Metanephros (tissue), 2 donors: ENCODE measurements around the gene KIF3C. TPM values are rescaled to one million over a fixed set of nuclear protein-coding genes. Genes with fewer than 3 reads are reported as not detected.

Experiments used
- small RNA-seq: library from RNA; depleted of rRNA; stranded (forward); fragments of <200 nt; gene quantifications from one replicate; pipeline ENCODE3, GENCODE V24; 2014; ENCODE audit warnings: low replicate concordance
- total RNA-seq: library from RNA; depleted of rRNA; stranded (reverse); fragments of >200 nt; gene quantifications from one replicate; pipeline ENCODE4 v1.2.3, GENCODE V29; 2014

The KIF3C gene
- total RNA-seq, result 9.2 TPM

DNA sequence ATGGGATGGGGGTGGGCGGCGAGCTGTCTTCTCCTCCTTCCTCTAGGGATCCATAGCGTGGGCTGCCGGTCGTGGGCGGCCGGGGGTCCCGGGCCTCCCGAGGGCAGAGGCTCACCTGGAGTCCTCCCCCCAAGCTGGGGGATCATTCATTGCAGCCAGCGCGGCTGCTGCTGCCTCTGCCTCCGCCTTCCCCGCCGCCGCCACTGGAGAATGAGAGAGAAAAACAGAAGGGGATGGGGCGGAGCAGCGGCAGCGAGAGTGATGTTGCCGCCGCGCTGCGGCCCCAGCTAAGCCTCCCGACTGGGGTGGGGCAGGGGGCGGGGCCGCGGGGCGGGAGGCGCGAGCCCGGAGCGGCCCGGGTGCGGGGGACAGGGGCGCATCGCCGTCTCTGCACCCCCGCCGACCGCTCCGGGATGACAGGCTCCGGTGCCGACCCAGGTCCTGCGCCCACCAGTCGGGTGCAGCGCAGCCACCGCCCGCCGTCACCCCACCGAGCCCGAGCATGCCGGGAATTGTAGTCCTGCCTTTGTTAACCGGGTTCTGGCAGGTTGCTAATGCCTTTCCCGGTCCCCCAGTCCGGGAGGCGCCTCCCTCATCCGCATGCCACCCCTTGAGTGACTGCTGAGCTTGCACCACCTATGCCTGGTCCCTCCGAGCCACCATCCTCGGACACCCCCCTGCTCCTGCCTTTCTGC lies at the start of gene KIF3C:
KIF3C (minus strand) TSS at position 225 of the 695 bp plus-strand sequence. CDS start 580 bp downstream, outside the sequence.

DNA sequence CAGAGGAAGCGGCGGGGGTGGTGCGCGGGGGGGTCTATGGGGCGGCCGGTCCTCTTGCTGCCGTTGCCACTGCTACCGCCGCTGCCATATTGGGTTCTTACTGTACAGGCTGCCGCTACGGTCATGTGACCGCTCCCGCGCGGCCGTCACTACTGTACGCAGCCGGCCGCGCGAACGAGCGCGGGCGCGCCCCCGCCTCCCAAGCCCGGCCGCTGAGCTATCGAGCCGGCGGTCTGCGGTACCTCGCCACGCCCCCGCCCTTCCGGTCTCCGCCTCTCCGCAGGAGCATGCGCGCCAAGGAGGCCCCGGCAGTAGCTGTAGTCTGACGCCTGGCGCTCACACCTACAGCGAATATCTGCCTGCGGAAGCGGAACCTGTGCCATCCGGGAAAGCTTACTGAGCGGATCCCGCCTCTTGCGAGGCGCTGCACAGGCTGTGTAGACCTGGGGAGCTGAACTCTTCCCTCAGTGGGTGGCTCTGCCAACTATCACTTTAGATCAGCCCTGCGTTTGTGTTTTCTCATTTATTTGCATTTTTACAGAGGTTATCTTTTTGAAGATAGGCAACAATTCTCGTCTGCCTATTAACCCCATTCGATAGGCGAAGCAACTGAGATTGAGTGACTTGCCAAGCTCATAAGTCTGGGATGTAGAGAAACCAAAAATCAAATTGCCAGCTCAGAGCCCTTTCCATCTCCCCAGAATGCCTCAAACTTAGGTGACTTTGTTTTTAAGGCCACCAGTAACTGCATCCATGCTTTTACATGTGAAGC lies 103.8 kb downstream of the KIF3C start, which contains the start of gene ASXL2:
ASXL2 (minus strand) TSS at position 127 of the 772 bp plus-strand sequence. CDS start 265 bp downstream, outside the sequence.

Small RNA genes lying within 50 kb of the gene (small RNA-seq; reads per million reads assigned to genes)
- gene NDUFB4P4 (not detected), gene UQCRHP2 (not detected)

Other genes starting within 250 kb of the KIF3C start
- gene ASXL2, start 104.0 kb downstream of the KIF3C start, total RNA-seq, result 12.8 TPM
- gene RAB10, start 51.6 kb upstream of the KIF3C start, total RNA-seq, result 65.4 TPM
- 3.7 TPM for gene GAREM2, start 190.6 kb upstream of the KIF3C start, total RNA-seq